ENCODE measurements around the gene ARHGAP8. TPM values are rescaled to one million over a fixed set of nuclear protein-coding genes. Genes with fewer than 3 reads are reported as not detected.

ARHGAP8 gene
- total and polyA plus RNA-seq, 2 of the 13 experiments (the other 11 are each of a cell fraction or from before 2014, with no cell fraction given) = 0.07 TPM; not detected in 1

DNA sequence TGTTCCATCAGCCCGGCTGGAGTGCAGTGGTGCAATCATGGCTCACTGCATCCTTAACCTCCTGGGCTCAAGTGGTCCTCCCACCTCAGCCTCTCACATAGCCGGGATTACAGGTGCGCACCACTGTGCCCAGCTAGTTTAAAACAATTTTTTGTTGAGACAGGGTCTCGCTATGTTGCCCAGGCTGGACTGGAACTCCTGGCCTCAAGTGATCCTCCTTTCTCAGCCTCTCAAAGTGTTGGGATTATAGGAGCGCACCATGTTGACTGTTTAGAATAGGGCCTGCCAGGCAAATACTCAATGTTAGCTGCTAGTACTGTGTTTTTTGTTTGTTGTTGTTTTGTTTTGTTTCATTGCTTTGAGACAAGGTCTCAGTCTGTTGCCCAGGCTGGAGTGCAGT is 66.4 kb downstream of the ARHGAP8 start:
- no peak overlapping the region for H3K4me2 ChIP-seq (ENCODE audit: low read depth, low read length)
- no peak for TF ChIP-seq ZNF660 (CRISPR knock-in tag; IDR thresholded peaks at IDR 0.05; ENCODE audit: borderline replicate concordance, low read depth)
- no peaks in the 10 kb centered on the region for H3K36me3 ChIP-seq (replicated peaks in 1 of 2; ENCODE audit: control insufficient read depth in 1 of 2, insufficient read depth in 2 of 2, low read length in 2 of 2)
- no peaks in the 10 kb centered on the region for H3K4me1 ChIP-seq (ENCODE audit: insufficient read depth, low read length)
- peaks cover 0 to 35% of the 10 kb centered on the region in 2 experiments for H3K27me3 ChIP-seq (ENCODE audit: control insufficient read depth in 1 of 2, insufficient read depth in 2 of 2, low read length in 2 of 2)
- ATAC-seq (no peak), DNase-seq (ENCODE audit: low spot score) (no peak), FAIRE-seq (no peak)
- H3K27ac ChIP-seq (ENCODE audit: extremely low read length, insufficient read depth, low read length) = no peak overlapping the region
- H4K20me1 ChIP-seq (ENCODE audit: insufficient read depth, low read length) = no peaks in the 10 kb centered on the region
- no peaks in the 10 kb centered on the region for H3K9me3 ChIP-seq (ENCODE audit: low read length)
- ChIA-PET POLR2A (no interaction called here), CTCF (ENCODE audit: low intra/inter-chr PET ratio, low total read pairs) (no interaction called here)
- BruUV-seq (replicated peaks) = no TSS peak
- H3K79me2 ChIP-seq (ENCODE audit: insufficient read depth, low read length) = no peaks in the 10 kb centered on the region
- H3K9ac ChIP-seq (ENCODE audit: insufficient read depth, low read depth, low read length) = no peak overlapping the region
- WGBS (ENCODE audit: low lambda C conversion rate) = 43% methylated on average over 5 of the region's 5 CpGs
- H2AFZ ChIP-seq (ENCODE audit: low read length) = no peak overlapping the region
- H3K4me3 ChIP-seq (replicated peaks in 1 of 3; ENCODE audit: insufficient read depth in 1 of 3, low read depth in 2 of 3, low read length in 3 of 3) = no peak overlapping the region
- intact Hi-C loops (cut with micrococcal nuclease; ENCODE audit: unreplicated experiment) = no loop called here
- in situ Hi-C loops (cut with HindIII; ENCODE audit: extremely low pct_ligation_motif_present, low pct_unique_long_range_greater_than_20kb) = no loop called here

GRCh38 chr22:44819966-44820631 is 67.7 kb downstream of the ARHGAP8 start:
- H3K79me2 ChIP-seq (ENCODE audit: insufficient read depth, low read length) = no peaks in the 10 kb centered on the region
- H3K4me3 ChIP-seq (replicated peaks in 1 of 3; ENCODE audit: insufficient read depth in 1 of 3, low read depth in 2 of 3, low read length in 3 of 3) = no peak overlapping the region
- no peak for DNase-seq (ENCODE audit: low spot score)
- BruUV-seq (replicated peaks) = no TSS peak
- no peak overlapping the region for H3K9ac ChIP-seq (ENCODE audit: insufficient read depth, low read depth, low read length)
- H3K27me3 ChIP-seq (ENCODE audit: control insufficient read depth in 1 of 2, insufficient read depth in 2 of 2, low read length in 2 of 2) = peaks cover 0 to 29% of the 10 kb centered on the region in 2 experiments
- no peaks in the 10 kb centered on the region for H3K4me1 ChIP-seq (ENCODE audit: insufficient read depth, low read length)
- no peak overlapping the region for H2AFZ ChIP-seq (ENCODE audit: low read length)
- no peaks in the 10 kb centered on the region for H3K9me3 ChIP-seq (ENCODE audit: low read length)
- no peaks in the 10 kb centered on the region for H3K36me3 ChIP-seq (replicated peaks in 1 of 2; ENCODE audit: control insufficient read depth in 1 of 2, insufficient read depth in 2 of 2, low read length in 2 of 2)
- no peaks in the 10 kb centered on the region for H4K20me1 ChIP-seq (ENCODE audit: insufficient read depth, low read length)
- no peak overlapping the region for H3K27ac ChIP-seq (ENCODE audit: extremely low read length, insufficient read depth, low read length)
- WGBS (ENCODE audit: low lambda C conversion rate) = 7% methylated on average over 5 of the region's 18 CpGs
- POLR2A ChIA-PET = no interaction called here
- CTCF ChIA-PET (ENCODE audit: low intra/inter-chr PET ratio, low total read pairs) = interaction anchor here (1.9 kb wide), 1 partner anchor 276 kb away, joined by 11 read pairs; no protein-coding TSS in a partner anchor
- no peak; the same call in 1 of the 3 replicates for ATAC-seq
- TF ChIP-seq ZNF232 (CRISPR knock-in tag; IDR thresholded peaks at IDR 0.05; ENCODE audit: borderline replicate concordance) = no peak
- FAIRE-seq = no peak
- no peak overlapping the region for H3K4me2 ChIP-seq (ENCODE audit: low read depth, low read length)
- in situ Hi-C loops (cut with HindIII; ENCODE audit: extremely low pct_ligation_motif_present, low pct_unique_long_range_greater_than_20kb) = no loop called here
- intact Hi-C loops (cut with micrococcal nuclease; ENCODE audit: unreplicated experiment) = loop anchor here (2.0 kb wide), 1 partner anchor 57 kb away; no protein-coding TSS in a partner anchor
